HepG2 (cell line): Measurements from ENCODE around the gene ATXN7L2. TPM values are rescaled to one million over a fixed set of nuclear protein-coding genes. Genes with fewer than 3 reads are reported as not detected.
A peak's percentile ranks its signal among the peaks of the same experiment; 100 is the strongest.

ENCODE experiments used
- CREB1 ChIP-seq, 2 experiments: fragments of 450-650 bp in 1 of 2; IDR thresholded peaks; 2 replicates each; pipeline ENCODE4 v1.6.1; 2016 to 2017; ENCODE audit warnings: control low read depth in 1 of 2, mild to moderate bottlenecking in 1 of 2, missing compliant biosample characterization in 1 of 2, missing genetic modification characterization in 1 of 2
- ERF ChIP-seq: IDR thresholded peaks from 2 replicates; pipeline ENCODE4 v1.6.1; 2018; ENCODE audit warnings: missing biosample characterization, missing genetic modification reagents
- FOXA1 ChIP-seq, 2 experiments: fragments of 450-650 bp in 1 of 2; sonication (generic) in 1 of 2; formaldehyde crosslinking in 1 of 2; IDR thresholded peaks; 2 replicates each; pipeline versions ENCODE4 v1.4.0 to v1.6.1; 2016 to 2020; ENCODE audit warnings: missing genetic modification reagents in 1 of 2
- FOXK2 ChIP-seq: fragments of 450-650 bp; IDR thresholded peaks from 2 replicates; pipeline ENCODE4 v1.6.1; 2016
- FOXO1 ChIP-seq: sonication (generic); formaldehyde crosslinking; IDR thresholded peaks from 2 replicates; pipeline ENCODE4 v1.4.0; 2020; ENCODE audit warnings: missing genetic modification reagents
- FOXP4 ChIP-seq: sonication (generic); formaldehyde crosslinking; IDR thresholded peaks from 2 replicates; pipeline ENCODE4 v1.4.0; 2020; ENCODE audit warnings: missing genetic modification reagents
- GABPA ChIP-seq, 2 experiments: IDR thresholded peaks; 2 replicates each; pipeline ENCODE4 v1.6.1; 2011 to 2016; ENCODE audit warnings: low read depth in 2 of 2, low read length in 1 of 2, missing biosample characterization in 1 of 2, missing genetic modification characterization in 1 of 2
- HDAC1 ChIP-seq: sonication (generic); formaldehyde crosslinking; IDR thresholded peaks from 2 replicates; pipeline ENCODE4 v1.5.1; 2020; ENCODE audit warnings: mild to moderate bottlenecking, missing genetic modification reagents
- HDAC2 ChIP-seq: sonication (generic); formaldehyde crosslinking; IDR thresholded peaks from 2 replicates; pipeline ENCODE4 v1.4.0; 2020; ENCODE audit warnings: missing genetic modification reagents
- HMG20B ChIP-seq: conservative IDR thresholded peaks from 2 replicates; pipeline ENCODE4 v1.6.1; 2016; ENCODE audit warnings: missing genetic modification reagents, missing compliant biosample characterization
- HOMEZ ChIP-seq: IDR thresholded peaks from 2 replicates; pipeline ENCODE4 v1.6.1; 2016; ENCODE audit warnings: low read depth
- JUNB ChIP-seq: sonication (generic); formaldehyde crosslinking; IDR thresholded peaks from 2 replicates; pipeline ENCODE4 v1.8.0; 2022; ENCODE audit warnings: missing genetic modification reagents, mild to moderate bottlenecking, borderline replicate concordance
- KDM1A ChIP-seq: IDR thresholded peaks from 2 replicates; pipeline ENCODE4 v1.6.1; 2016; ENCODE audit warnings: missing compliant biosample characterization
- NR2F1 ChIP-seq, 2 experiments: fragments of 450-650 bp in 1 of 2; formaldehyde crosslinking in 1 of 2; IDR thresholded peaks; 2 replicates each; pipeline versions ENCODE4 v1.5.0 to v1.6.1; 2016 to 2020; ENCODE audit warnings: mild to moderate bottlenecking in 1 of 2, missing compliant biosample characterization in 1 of 2, missing genetic modification reagents in 1 of 2, moderate library complexity in 1 of 2
- NR2F2 ChIP-seq: IDR thresholded peaks from 2 replicates; pipeline ENCODE4 v1.6.1; 2012; ENCODE audit warnings: low read depth, inconsistent platforms, borderline replicate concordance
- RBFOX2 ChIP-seq: fragments of 200-400 bp; formaldehyde crosslinking; IDR thresholded peaks from 2 replicates; pipeline ENCODE4 v1.6.1; 2017; ENCODE audit warnings: low read depth, mild to moderate bottlenecking, low read length
- RNF2 ChIP-seq: fragments of 450-650 bp; conservative IDR thresholded peaks from 2 replicates; pipeline ENCODE4 v1.6.1; 2016; ENCODE audit warnings: low read depth
- SMAD3 ChIP-seq: sonication (generic); formaldehyde crosslinking; IDR thresholded peaks from 2 replicates; pipeline ENCODE4 v1.4.0; 2020; ENCODE audit warnings: missing genetic modification reagents
- SOX13 ChIP-seq, 3 experiments: fragments of 450-650 bp in 1 of 3; sonication (generic) in 1 of 3; formaldehyde crosslinking in 1 of 3; IDR thresholded peaks in 2 of 3; conservative IDR thresholded peaks in 1 of 3; 2 replicates each; pipeline versions ENCODE4 v1.5.0 to v1.6.1; 2016 to 2020; ENCODE audit warnings: antibody characterized with exemption in 1 of 3, mild to moderate bottlenecking in 1 of 3, missing compliant biosample characterization in 1 of 3, missing genetic modification reagents in 1 of 3, moderate library complexity in 1 of 3
- ZFP36 ChIP-seq: fragments of 150-350 bp; IDR thresholded peaks from 2 replicates; pipeline ENCODE4 v1.6.1; 2018; ENCODE audit warnings: borderline replicate concordance, low read length, low read depth; ENCODE audit not compliant: partially characterized antibody
- ZFX ChIP-seq: sonication (generic); formaldehyde crosslinking; IDR thresholded peaks from 2 replicates; pipeline ENCODE4 v1.4.0; 2020; ENCODE audit warnings: mild to moderate bottlenecking, low read depth, missing genetic modification reagents, moderate library complexity
- ZNF556 ChIP-seq: sonication (generic); formaldehyde crosslinking; IDR thresholded peaks from 2 replicates; pipeline ENCODE4 v1.4.0; 2020; ENCODE audit warnings: mild to moderate bottlenecking, missing genetic modification reagents, borderline replicate concordance
- ZNF567 ChIP-seq: sonication (generic); formaldehyde crosslinking; IDR thresholded peaks from 2 replicates; pipeline ENCODE4 v1.8.1; 2023; ENCODE audit warnings: mild to moderate bottlenecking, missing genetic modification reagents, borderline replicate concordance
- ZNF772 ChIP-seq: sonication (generic); formaldehyde crosslinking; IDR thresholded peaks from 2 replicates; pipeline ENCODE4 v1.5.0; 2020; ENCODE audit warnings: mild to moderate bottlenecking, missing genetic modification reagents
- ZNF781 ChIP-seq: sonication (generic); formaldehyde crosslinking; IDR thresholded peaks from 2 replicates; pipeline ENCODE4 v1.5.1; 2020; ENCODE audit warnings: borderline replicate concordance, mild to moderate bottlenecking, missing genetic modification reagents; ENCODE audit errors: not compliant biosample characterization
- polyA plus RNA-seq, 8 experiments: library from polyadenylated mRNA; depleted of rRNA in 3 of 8; stranded (reverse) in 7 of 8; unstranded in 1 of 8; fragments of >200 nt; fragmentation: Illumina TruSeq in 4 of 8; extraction: Trizol in 4 of 8; gene quantifications; 2 replicates each; pipeline versions ENCODE4 v1.2.1 to v1.2.3, GENCODE V29; 2011 to 2016; ENCODE audit warnings: low read depth in 4 of 8, missing spikeins in 1 of 8, mixed read lengths in 1 of 8; ENCODE audit not compliant: insufficient read depth in 1 of 8
- total RNA-seq, 5 experiments: library from RNA; depleted of rRNA; stranded (reverse); fragments of >200 nt; fragmentation: Illumina TruSeq; extraction: Trizol; gene quantifications; 2 replicates each; pipeline ENCODE4 v1.2.3, GENCODE V29; 2016; ENCODE audit warnings: low read depth in 1 of 5
- TF ChIP-seq, protein P1 (sequence below): fragments of 450-650 bp; IDR thresholded peaks from 2 replicates; pipeline ENCODE4 v1.6.1; 2016

The ATXN7L2 gene
- total and polyA plus RNA-seq, 2 of the 13 experiments (the other 11 are each of a cell fraction or from before 2014, with no cell fraction given), result 2.7 to 2.8 TPM

GRCh38 chr1:109441069-109441468 is 42.6 kb upstream of the ATXN7L2 start (continued):
- peak; percentile 35; the same call in 1 of the 2 replicates for TF ChIP-seq JUNB
- 0 out of 2 replicates have a peak, but pooled peaks have one; percentile 13 for TF ChIP-seq HOMEZ (CRISPR knock-in tag)
- TF ChIP-seq CREB1 (IDR thresholded peaks at IDR 0.05), result no peak
- 0 out of 2 replicates have a peak, but pooled peaks have one; percentile 28 for TF ChIP-seq CREB1 (CRISPR knock-in tag; IDR thresholded peaks at IDR 0.05)
- no peak for TF ChIP-seq ZNF781 (CRISPR knock-in tag)
- TF ChIP-seq RBFOX2, result no peak
- peak; percentile 58; the same call in 1 of the 2 replicates for TF ChIP-seq KDM1A
- no peak for TF ChIP-seq ZFX (CRISPR knock-in tag)
- 0 out of 2 replicates have a peak, but pooled peaks have one; percentile 44 for TF ChIP-seq FOXP4
- TF ChIP-seq RNF2, result 0 out of 2 replicates have a peak, but pooled peaks have one; percentile 39
- no peak for TF ChIP-seq ZNF772
- TF ChIP-seq, protein P1, sequence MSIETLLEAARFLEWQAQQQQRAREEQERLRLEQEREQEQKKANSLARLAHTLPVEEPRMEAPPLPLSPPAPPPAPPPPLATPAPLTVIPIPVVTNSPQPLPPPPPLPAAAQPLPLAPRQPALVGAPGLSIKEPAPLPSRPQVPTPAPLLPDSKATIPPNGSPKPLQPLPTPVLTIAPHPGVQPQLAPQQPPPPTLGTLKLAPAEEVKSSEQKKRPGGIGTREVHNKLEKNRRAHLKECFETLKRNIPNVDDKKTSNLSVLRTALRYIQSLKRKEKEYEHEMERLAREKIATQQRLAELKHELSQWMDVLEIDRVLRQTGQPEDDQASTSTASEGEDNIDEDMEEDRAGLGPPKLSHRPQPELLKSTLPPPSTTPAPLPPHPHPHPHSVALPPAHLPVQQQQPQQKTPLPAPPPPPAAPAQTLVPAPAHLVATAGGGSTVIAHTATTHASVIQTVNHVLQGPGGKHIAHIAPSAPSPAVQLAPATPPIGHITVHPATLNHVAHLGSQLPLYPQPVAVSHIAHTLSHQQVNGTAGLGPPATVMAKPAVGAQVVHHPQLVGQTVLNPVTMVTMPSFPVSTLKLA, result peak; percentile 7; the same call in 1 of the 2 replicates
- TF ChIP-seq NR2F1 (CRISPR knock-in tag; IDR thresholded peaks at IDR 0.05), result peak; percentile 70 to 93; a peak in 3 of 4 replicates
- peak; percentile 57 for TF ChIP-seq FOXK2
- no peak for TF ChIP-seq ZNF556
- TF ChIP-seq NR2F2, result peak; percentile 90
- peak; percentile 72 for TF ChIP-seq FOXA1 (IDR thresholded peaks at IDR 0.05)
- peak; percentile 85 for TF ChIP-seq FOXA1 (CRISPR knock-in tag; IDR thresholded peaks at IDR 0.05)
- peak; percentile 85 for TF ChIP-seq ZFP36
- TF ChIP-seq SOX13 (IDR thresholded peaks at IDR 0.05), result no peak
- peak in 1 of 2 experiments; percentile 76; a peak in 2 of 4 replicates for TF ChIP-seq SOX13 (CRISPR knock-in tag; conservative IDR thresholded peaks at IDR 0.05 in 1 of 2, IDR thresholded peaks at IDR 0.05 in 1 of 2)
- TF ChIP-seq ERF, result no peak
- TF ChIP-seq SMAD3 (CRISPR knock-in tag), result peak; percentile 61; the same call in 1 of the 2 replicates
- TF ChIP-seq HDAC2 (CRISPR knock-in tag), result peak; percentile 44; the same call in 1 of the 2 replicates
- no peak for TF ChIP-seq GABPA (IDR thresholded peaks at IDR 0.05; ENCODE audit: low read depth, low read length)
- 0 out of 2 replicates have a peak, but pooled peaks have one; percentile 23 for TF ChIP-seq GABPA (CRISPR knock-in tag; IDR thresholded peaks at IDR 0.05; ENCODE audit: low read depth)
- TF ChIP-seq FOXO1 (CRISPR knock-in tag), result peak; percentile 44; the same call in 1 of the 2 replicates
- TF ChIP-seq ZNF567, result no peak
- TF ChIP-seq HDAC1 (CRISPR knock-in tag), result peak; percentile 54
- peak; percentile 89 for TF ChIP-seq HMG20B (CRISPR knock-in tag)
